NCI-H510A (cell line): Measurements from ENCODE around the gene NHLH2.

Source experiments
- DNase-seq: peaks from one replicate; lab custom pipeline; 2025; lab: John Stamatoyannopoulos, UW

The NHLH2 gene

GRCh38 chr1:115802416-115802815, 38.5 kb downstream of the NHLH2 start:
- DNase-seq = no peak

- DNase-seq = no peak
Observed at GRCh38 chr1:115797486-115797885, 43.4 kb downstream of the NHLH2 start.

GRCh38 chr1:115796897-115797296, 44.0 kb downstream of the NHLH2 start:
- no peak for DNase-seq

GRCh38 chr1:115796036-115796435, 44.9 kb downstream of the NHLH2 start:
- no peak for DNase-seq

- no peak for DNase-seq
Observed at GRCh38 chr1:115794976-115795639, 45.8 kb downstream of the NHLH2 start.

GRCh38 chr1:115793162-115793561, 47.8 kb downstream of the NHLH2 start:
- no peak for DNase-seq

- DNase-seq = no peak
Observed at GRCh38 chr1:115791816-115792215, 49.1 kb downstream of the NHLH2 start.

GRCh38 chr1:115790846-115791245, 50.1 kb downstream of the NHLH2 start:
- no peak for DNase-seq

- no peak for DNase-seq
Observed at GRCh38 chr1:115790356-115790755, 50.6 kb downstream of the NHLH2 start.
